GM21360 (cell line): ENCODE measurements around the gene NPHP4.

Experiments used
- ATAC-seq: cut with Tn5 transposase; IDR thresholded peaks from one replicate; pipeline ENCODE4 v1.9.1; 2021; ENCODE audit warnings: mild to moderate bottlenecking, moderate library complexity; ENCODE audit not compliant: unreplicated experiment

Gene NPHP4

GRCh38 chr1:6004412-6005123, 12.3 kb upstream of the NPHP4 start:
- no peak for ATAC-seq

- ATAC-seq, result no peak
These were observed 11.6 kb upstream of the NPHP4 start for GRCh38 chr1:6003568-6004411.

- ATAC-seq, result no peak
These were observed 10.7 kb upstream of the NPHP4 start for GRCh38 chr1:6002714-6003501.

DNA sequence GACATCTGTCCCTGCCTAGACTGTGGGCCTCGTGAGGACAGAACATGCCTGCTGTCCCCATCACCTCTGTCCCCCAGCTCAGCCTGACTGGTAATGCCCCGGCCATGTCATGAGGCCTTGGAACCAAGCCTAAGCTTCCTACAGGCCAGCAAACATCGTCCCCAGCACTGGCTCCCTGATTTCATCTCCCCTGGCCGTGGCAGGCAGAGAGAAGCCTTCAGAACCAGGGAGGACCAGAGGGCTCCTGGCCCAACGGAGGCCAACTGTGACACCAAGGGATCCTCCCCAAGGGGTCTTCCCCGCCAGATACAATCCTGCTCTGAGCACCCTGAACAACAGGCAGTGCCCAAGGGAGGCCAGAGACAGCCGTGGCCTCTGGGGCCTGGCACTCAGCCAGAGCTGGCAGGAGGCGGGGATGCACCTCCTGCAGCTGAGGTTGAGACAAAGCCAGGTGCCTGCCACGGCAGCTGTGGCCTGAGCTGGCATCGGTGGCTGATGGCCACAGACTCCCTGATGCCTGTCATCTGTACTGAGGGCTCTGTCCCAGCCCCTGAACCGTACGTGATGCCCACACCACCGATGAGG, 9.9 kb upstream of the NPHP4 start:
- no peak for ATAC-seq

- ATAC-seq, result no peak
These were observed 8.4 kb upstream of the NPHP4 start for GRCh38 chr1:6000444-6001288.

DNA sequence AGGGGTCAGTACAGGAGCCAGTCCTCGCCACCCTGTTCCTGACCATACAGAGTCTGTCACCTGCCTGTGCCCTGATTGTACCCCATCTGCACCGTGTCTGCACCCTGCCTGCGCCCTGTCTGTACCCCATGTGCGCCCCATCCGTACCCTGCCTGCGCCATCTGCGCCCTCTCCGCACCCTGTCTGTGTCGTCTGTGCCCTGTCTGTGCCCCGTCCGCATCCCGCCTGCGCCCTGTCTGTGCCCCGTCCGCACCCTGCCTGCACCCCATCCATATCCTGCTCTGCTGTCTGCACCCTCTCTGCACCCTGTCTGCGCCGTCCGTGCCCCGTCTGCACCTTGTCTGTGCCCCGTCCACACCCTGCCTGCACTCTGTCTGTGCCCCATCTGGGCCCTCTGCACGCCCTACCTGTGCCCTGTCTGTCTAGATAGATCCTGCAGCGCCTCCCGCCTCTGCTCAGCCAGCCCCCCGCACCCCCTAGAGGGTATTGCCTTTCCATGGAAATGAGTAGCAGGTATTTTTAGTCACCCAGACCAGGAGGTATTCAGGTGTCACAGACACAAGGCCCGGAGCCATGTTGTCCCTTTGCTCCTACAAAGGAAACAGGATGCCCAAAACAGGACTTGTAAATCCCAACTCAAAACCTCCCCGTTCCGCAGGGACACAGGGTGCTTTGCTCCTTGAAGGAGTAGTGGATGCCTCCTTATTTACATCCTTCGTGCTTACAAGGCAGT, 7.7 kb upstream of the NPHP4 start:
- no peak for ATAC-seq

DNA sequence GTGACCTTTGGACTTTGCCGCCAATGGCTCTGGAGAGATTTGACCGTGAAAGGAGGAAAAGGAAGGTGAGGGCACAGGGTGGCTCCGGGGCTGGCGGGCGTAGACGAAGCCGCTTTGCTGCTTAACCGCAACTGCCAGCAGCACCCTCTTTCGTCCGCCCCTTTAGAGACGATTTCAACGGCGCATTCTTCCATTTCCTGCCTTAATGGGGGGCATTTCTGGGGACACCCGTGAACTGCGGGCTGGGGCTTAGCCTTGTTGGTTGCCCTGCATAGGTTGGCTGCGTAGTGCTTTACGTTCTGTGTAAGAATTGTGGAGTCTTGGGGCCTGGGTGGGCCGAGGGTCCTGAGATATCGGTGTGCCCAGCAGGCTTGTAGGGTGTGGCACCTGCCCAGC, 6.7 kb upstream of the NPHP4 start:
- no peak for ATAC-seq

DNA sequence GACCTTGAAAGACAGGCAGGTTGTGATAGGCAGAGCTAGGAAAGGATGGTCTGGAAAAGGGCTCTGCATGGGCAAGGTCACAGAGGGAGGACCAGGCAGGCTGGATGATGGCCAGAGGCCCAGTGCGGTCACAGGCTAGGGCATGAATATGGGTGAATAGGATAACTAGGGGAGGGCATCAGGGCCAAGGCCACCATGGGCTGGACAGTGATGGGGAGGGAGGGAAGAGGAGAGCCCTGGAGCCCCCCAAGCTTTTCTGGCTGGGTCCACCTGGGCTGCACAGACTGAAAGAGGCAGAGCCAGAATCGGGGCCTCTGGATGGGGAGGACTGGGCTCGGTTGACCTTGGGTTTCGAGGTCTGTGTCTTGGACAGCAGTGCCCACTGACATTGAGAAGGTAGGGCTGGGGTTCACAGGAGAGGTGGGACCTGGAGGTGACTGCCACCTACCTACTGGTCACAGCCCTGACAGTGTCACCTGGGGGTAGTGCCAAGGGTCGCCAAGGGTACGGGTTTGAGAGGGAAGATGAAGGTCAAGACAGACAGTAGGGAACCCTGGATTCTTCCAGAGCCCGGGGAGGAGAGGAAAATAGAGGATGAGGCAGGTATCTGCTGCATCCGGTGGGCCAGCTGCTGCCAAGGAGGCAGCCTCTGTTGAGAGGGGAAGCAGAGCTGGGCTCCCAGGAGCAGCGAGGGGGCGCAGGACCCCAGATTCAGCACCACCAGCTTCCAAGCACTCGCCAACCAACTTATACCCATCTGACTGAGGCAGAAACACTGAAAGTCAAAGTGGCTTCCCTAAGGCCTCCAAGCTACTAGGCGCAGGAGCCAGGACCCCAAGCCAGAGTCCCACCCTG, 6.1 kb upstream of the NPHP4 start:
- ATAC-seq, result no peak

DNA sequence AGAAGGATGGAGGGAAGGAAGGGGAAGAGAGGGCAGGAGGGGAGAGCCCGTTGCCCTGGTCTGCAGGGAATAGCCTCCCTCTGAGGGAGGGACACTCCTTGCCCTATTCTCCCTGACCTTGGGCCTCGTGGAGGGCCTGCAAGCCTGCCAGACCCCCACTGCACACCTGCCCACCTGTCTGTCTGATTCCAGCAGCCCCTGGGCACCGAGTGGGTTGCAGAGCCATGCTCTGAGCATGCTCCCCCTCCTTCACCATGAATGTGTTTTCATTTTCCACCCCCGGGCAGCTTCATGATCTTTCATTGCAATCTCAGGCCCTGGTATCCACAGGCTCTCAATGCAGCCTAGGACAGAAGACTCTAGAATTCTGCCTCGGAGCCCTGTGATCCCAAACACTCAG, 5.1 kb upstream of the NPHP4 start:
- ATAC-seq, result no peak

GRCh38 chr1:5996641-5997270, 4.5 kb upstream of the NPHP4 start:
- ATAC-seq, result no peak

GRCh38 chr1:5995871-5996630, 3.8 kb upstream of the NPHP4 start:
- no peak for ATAC-seq

DNA sequence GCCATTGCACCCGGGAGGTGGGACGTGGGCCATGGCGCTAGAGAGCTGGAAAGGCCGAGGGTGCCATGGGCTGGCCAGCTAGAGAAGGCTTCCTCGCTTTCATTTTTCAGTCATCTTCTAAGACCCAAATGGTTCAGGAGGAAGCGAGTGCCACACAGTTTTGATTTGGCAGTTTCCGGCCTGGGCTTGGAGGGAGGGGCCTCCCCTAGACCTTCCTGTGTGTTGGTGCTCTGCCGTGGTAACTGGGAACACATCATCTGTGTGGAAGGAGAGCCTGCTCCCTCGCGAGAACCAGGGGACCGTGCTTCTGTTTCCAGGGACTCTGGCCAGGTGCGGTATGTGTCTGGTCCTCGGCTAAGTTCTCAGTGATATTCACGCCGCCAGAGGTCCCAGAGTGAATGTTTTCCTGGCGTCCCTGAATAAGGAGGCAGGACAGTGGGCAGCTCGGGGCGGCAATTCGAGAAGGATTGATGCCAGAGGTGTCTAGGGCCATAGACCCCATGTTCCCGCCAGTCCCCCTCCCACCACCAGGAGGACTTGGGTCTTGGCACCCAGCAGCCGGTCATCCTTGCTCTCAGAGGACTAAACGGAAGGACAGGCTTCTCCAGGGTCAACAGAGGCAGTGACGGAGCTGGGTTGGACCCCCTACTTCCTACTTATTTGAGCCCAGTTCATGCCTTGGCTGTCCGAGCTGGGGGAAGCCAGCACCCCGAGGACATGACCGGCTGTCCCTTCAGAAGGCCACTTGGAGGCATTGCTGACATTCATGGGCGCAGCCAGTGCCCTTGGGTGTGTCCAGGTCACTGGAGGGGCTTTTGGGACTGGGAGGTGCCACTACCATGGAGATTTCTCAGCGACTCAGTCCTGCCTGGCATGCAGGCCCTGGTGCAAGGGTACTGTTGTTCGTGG, 2.7 kb upstream of the NPHP4 start:
- no peak for ATAC-seq

DNA sequence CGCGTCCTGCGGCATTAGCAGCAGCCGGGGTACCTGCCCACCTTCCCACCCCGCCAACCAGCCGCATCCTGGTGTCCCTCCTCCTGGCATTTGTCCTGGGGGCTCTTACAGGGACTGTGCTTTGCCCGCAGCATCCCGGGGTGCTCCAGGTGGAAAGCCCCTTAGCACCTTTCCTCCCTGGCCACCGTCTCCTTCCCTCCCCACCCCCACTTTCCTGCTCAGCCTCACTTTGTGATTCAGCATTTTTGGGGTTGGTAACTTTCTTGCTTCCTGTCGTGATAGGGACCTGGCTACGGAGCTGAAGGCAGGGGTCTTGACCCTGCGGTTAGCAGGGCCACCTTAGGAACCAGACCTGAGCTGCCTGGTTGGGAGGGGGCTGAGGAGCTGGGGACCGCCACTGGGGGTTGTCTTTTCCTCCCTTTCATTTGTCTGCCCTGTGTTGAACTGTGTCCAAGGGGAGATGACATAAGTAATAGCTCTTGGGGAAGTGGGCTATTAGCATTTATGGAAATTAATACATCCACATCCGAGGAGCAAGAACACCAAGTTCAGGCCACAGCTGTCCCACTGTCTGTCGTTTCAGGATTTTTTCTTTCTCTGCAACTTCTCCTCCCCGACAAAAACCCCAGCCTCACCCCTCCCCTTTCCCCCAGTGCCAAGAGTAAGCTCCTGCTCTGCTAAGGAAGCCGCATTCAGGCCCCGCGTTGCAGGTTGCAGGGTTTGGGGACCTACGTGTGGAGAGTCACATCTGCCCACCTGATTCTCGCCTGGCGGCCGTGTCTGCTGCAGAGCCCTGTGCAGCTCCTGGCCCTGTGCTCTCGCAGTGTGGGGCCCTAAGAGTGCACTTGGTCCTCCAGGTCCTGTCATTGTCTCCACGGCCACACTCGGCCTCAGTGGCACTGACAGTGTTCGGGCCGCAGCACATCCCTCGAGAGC, 1.6 kb upstream of the NPHP4 start:
- ATAC-seq, result no peak

DNA sequence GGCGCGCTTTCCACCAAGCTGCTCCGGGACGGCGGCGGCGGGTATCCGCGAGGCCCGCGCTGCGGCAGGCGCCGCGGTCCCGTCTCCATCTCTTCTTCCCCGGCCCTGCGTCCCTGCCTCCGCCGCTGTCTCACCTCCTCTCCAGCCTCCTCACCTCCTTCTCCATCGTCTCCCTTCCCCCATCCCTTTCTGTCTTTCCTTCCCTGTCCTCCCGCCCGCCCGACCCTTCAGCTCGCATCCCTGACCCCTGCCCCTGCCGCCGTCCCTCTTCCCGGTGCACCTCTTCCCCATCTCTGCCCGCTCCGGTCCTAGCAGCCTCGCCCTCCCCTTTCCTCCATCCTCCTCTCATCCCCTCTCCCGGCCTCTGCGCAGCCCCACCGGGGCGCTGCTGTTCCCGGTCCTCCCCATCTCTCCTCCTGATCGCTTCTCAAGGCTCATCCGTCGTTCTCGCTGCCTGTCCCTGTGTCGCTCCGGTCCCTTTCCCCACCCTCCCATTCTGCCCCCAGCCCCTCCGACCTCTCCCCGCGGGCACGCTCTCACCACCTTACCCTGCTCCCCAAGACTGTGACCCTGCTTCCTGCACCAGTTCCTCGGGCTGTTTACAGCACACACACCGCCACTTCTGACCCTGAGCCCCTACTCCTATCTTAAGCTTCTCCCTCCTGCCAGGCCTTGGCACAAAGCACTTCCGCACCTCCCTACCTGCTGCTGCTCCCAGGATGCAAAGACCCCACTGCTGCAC, 760 bp upstream of the NPHP4 start:
- ATAC-seq, result no peak
